Effector CD4-positive, alpha-beta T cell (primary cell): Measurements from ENCODE around the gene IL1RAPL1.

Experiments
- DNase-seq: peaks from one replicate; pipeline ENCODE4 v3.0.0-alpha.2; 2020

IL1RAPL1 gene

GRCh38 chrX:29553542-29553941 is 966.3 kb downstream of the IL1RAPL1 start:
- DNase-seq = no peak

GRCh38 chrX:29555465-29556091 is 968.3 kb downstream of the IL1RAPL1 start:
- no peak for DNase-seq

- no peak for DNase-seq
Observed at GRCh38 chrX:29560065-29560464, 972.8 kb downstream of the IL1RAPL1 start.

- no peak for DNase-seq
Observed at GRCh38 chrX:29561417-29561816, 974.2 kb downstream of the IL1RAPL1 start.

- no peak for DNase-seq
Observed at GRCh38 chrX:29580560-29580959, 993.3 kb downstream of the IL1RAPL1 start.

- DNase-seq = no peak
Observed at GRCh38 chrX:29581223-29581622, 994.0 kb downstream of the IL1RAPL1 start.

- DNase-seq = no peak
Observed at GRCh38 chrX:29587107-29587506, 999.9 kb downstream of the IL1RAPL1 start.

GRCh38 chrX:29590921-29591320 is 1003.7 kb downstream of the IL1RAPL1 start:
- no peak for DNase-seq

- DNase-seq = no peak
Observed at GRCh38 chrX:29604381-29604780, 1017.1 kb downstream of the IL1RAPL1 start.

GRCh38 chrX:29617276-29617675 is 1030.0 kb downstream of the IL1RAPL1 start:
- DNase-seq = no peak

GRCh38 chrX:29617725-29618124 is 1030.5 kb downstream of the IL1RAPL1 start:
- no peak for DNase-seq

- no peak for DNase-seq
Observed at GRCh38 chrX:29627833-29628232, 1040.6 kb downstream of the IL1RAPL1 start.

- no peak for DNase-seq
Observed at GRCh38 chrX:29634516-29634915, 1047.3 kb downstream of the IL1RAPL1 start.

- no peak for DNase-seq
Observed at GRCh38 chrX:29636331-29636730, 1049.1 kb downstream of the IL1RAPL1 start.

- no peak for DNase-seq
Observed at GRCh38 chrX:29640106-29640505, 1052.9 kb downstream of the IL1RAPL1 start.

- DNase-seq = no peak
Observed at GRCh38 chrX:29641461-29641860, 1054.2 kb downstream of the IL1RAPL1 start.

- no peak for DNase-seq
Observed at GRCh38 chrX:29643181-29643580, 1055.9 kb downstream of the IL1RAPL1 start.

GRCh38 chrX:29648161-29648560 is 1060.9 kb downstream of the IL1RAPL1 start:
- no peak for DNase-seq

GRCh38 chrX:29652484-29652883 is 1065.2 kb downstream of the IL1RAPL1 start:
- DNase-seq = no peak

- DNase-seq = no peak
Observed at GRCh38 chrX:29653721-29654120, 1066.5 kb downstream of the IL1RAPL1 start.

- no peak for DNase-seq
Observed at GRCh38 chrX:29659911-29660310, 1072.7 kb downstream of the IL1RAPL1 start.

GRCh38 chrX:29661290-29661689 is 1074.0 kb downstream of the IL1RAPL1 start:
- no peak for DNase-seq

GRCh38 chrX:29662101-29662500 is 1074.9 kb downstream of the IL1RAPL1 start:
- DNase-seq = no peak

- DNase-seq = no peak
Observed at GRCh38 chrX:29662759-29663503, 1075.7 kb downstream of the IL1RAPL1 start.

- no peak for DNase-seq
Observed at GRCh38 chrX:29665532-29665931, 1078.3 kb downstream of the IL1RAPL1 start.
